HPDE6-E6E7 (cell line): ENCODE measurements around the gene EME1.
A peak's percentile ranks its signal among the peaks of the same experiment; 100 is the strongest.

Source experiments
- DNase-seq: peaks from one replicate; pipeline ENCODE4 v3.0.0; 2011; ENCODE audit warnings: missing footprints; ENCODE audit errors: extremely low spot score

Gene EME1

DNA sequence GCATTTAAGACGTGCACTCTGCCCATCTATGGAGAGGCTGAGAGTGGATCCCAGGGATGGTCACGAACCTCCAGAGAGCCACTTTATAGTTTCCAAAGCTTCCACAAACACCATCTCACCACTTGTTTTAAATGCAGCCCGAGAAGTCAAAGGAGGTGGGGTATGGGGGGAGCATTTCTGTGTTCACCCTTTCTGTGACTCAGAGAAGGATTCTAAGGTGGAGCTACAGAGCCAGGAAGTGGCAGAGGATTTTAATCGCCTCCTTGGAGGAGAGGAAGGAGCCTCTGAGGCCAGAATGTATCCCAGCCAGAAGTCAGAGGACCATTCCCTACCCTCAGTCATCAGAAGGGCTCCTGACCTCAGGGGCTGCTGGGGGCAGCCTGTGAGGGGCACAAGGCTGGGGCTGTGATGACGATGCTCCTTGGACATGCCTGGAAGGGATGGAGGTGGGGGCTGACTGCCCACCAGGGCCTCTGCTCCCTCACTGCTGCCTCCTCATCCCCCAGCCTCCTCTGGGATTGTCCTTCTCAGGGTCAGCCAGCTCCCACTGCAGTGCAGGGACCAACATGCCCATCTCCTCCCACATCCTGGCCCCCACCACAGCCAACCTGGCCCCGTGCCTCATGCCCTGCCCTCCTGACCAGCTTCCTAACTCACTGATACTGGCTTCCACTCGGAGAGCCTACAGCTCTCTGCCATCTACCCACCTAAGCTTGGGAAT, 24.3 kb upstream of the EME1 start:
- DNase-seq: no peak

DNA sequence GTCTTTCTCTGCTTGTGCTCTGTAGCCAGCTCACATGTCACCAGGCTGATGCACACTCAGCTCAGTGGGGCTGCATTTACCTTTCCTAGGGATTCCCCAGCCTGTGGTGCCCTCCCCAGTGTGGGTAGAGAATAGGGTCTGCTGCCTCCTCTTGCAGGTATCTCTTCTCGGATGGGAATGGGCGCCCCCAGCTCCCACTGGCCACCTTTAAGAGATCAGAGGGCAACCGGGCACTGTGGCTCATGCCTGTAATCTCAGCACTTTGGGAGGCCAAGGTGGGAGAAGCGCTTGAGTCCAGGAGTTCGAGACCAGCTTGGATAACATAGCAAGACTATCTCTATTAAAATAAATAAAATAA, 23.8 kb upstream of the EME1 start:
- DNase-seq: no peak

DNA sequence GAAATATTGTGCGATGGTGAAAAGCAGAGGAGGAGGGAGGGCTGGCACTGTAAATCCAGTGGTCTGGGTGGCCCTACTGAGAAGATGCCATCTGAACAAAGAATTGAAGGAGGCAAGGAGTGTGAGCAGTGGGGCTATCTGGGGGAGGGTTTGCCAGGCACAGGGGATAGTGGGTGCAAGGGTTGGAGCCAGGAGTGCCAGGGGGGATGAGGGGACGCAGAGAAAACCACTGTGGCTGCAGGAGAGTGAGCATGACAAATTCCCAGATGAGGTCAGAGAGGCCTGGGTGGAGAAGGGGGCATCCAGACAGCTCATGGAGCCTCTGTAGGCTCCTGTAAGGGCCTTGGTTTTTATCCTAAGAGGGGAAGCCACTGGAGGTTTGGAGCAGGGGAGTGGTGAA, 22.3 kb upstream of the EME1 start:
- no peak for DNase-seq

DNA sequence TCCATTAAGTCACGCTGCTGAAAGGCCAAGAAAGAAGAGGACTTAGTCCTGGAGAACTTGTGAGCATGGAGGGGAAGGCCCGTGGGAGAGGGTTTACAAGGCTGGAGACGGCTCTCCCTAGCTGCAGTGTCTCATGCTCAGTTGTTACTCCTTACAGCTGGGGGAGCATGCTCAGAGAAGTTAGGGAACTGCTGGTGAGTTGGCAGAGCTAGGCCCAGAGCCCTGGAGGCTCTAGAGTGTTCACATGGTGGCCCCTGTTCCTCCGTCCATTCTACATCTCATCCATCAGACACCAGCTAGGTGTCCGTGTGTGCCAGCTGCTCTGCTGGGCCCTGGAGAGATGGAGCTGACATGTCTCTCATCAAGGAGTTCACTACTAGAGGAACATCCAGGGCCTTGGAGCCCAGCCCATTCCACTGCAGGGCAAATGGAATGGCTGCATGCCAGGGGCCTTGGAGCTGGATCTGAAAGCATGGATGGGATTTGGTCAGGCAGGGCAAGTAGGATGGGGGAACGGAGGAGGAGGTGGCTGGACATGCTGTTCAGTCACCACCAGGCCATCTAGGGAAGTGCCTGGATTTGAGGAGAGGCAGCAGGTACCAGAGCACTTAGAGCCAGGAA, 20.8 kb upstream of the EME1 start:
- DNase-seq: no peak

DNA sequence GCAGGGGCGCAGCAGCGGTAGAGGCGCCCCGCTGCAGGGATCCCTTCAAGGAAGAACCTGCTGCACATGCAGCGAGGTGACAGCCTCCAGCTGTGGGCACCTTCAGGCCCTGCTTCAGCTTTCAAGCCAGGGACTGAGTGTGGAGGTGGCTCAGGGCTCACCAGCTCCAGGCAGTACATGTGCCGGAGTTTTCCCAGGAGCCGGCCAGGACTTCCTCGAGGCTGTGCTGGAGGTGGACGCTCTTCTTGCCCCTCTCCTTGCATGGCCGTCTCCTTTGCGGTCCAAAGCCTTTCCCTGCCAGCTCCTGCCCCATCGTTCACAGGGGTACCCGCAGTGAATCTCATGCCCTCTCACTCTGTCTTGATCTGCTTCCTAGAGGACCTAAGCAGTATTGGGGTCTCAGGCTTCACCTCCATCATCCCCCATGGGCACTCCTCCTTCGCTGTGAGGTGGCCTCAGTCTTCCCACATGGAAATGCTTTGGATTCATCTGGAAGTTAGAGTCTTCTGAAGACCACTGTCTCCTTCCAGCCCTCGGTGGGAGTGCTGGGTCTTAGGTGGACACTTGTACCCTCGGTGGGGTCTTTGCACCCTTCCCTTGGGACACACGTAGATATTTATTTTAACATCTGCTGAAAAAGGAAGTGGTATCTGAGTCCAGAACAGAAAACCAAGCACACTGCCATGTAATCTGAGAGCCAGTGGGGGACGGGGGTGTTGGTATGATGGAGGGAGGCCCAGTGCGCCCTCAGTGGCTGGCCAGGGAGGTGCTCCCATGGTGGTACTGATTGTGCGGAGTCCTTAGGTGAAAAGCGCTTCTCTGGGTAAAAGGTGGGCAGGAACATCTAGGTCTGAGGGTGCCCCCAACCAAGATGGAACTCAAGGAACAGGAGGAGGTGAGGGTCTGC, 20.1 kb upstream of the EME1 start:
- no peak for DNase-seq

DNA sequence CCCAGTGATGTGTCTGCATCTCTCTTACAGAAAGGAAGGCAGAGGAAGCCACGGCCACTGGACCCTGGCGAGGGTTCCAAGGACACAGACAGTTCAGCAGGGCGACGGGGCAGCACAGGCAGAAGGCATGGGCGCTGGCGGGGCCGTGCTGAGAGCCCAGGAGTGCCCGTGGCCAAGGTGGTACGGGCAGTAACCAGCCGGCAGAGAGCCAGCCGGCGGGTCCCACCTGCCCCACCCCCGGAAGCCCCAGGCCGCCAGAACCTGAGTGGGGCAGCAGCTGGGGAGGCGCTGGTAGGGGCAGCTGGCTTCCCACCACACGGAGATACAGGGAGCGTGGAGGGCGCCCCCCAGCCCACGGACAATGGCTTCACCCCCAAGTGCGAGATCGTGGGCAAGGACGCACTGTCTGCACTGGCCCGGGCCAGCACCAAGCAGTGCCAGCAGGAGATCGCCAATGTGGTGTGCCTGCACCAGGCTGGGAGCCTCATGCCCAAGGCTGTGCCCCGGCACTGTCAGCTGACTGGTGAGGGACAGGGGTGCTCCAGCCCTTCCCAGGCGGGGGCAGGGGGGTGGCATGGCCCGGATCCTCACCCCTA, 19.3 kb upstream of the EME1 start:
- DNase-seq: no peak

DNA sequence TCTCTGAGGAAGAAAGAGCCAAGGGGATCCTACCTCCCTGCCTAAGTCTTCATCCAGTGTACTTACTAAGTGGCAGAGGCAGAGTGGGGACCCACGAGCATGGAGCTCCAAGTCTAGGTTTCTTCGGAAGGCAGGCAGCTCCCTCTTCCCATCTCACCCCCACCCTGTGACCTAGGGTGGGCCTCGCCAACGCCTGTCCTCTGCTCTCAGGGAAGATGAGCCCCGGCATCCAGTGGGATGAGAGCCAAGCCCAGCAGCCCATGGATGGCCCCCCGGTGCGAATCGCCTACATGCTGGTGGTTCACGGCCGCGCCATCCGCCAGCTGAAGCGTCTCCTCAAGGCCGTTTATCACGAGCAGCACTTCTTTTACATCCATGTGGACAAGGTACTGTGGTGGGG, 18.8 kb upstream of the EME1 start:
- DNase-seq: no peak

DNA sequence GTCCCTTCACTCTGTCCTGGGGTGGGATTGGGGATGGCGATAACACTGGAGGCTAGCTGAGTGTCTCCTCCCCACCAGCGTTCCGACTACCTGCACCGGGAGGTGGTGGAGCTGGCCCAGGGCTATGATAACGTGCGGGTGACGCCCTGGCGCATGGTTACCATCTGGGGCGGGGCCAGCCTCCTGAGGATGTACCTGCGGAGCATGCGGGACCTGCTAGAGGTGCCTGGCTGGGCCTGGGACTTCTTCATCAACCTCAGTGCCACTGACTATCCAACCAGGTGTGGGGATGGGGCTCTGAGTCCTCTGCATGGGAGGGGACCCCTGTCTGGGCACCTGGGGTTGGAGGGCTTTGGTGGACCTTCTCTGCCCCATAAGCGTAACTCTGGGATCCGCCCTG, 18.3 kb upstream of the EME1 start:
- DNase-seq: no peak

DNA sequence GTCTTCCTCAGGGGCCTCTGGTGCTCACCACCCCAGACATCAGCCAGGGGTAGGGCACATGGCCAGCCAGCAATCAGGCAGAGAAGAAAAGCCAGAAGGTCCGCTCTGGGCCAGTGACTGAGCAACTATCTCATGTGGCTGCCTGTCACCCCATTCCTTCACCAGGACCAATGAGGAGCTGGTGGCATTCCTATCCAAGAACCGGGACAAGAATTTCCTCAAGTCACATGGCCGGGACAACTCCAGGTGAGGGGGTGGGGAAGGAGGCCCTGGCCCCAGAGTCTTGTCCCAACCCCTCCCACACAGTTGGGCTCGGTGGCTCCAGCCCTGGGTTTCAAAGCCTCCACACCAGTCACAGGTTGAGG, 17.7 kb upstream of the EME1 start:
- DNase-seq: no peak

DNA sequence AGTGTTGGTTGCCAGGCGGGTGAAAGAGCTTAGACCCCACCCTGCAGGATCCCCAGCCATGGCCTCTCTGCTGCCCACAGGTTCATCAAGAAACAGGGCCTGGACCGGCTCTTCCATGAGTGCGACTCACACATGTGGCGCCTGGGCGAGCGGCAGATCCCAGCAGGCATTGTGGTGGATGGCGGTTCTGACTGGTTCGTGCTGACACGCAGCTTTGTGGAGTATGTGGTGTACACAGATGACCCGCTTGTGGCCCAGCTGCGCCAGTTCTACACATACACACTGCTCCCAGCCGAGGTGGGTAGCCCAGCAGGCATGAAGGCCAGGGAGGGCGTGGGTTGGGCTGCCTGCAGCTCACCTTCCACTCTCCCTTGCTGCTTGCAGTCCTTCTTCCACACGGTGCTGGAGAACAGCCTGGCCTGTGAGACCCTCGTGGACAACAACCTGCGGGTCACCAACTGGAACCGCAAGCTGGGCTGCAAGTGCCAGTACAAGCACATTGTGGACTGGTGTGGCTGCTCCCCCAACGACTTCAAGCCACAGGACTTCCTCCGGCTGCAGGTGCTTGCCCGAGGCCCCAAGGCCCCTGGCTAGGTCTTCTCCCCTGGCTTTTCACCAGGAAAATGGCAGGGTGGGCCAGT, 17.2 kb upstream of the EME1 start:
- no peak for DNase-seq

DNA sequence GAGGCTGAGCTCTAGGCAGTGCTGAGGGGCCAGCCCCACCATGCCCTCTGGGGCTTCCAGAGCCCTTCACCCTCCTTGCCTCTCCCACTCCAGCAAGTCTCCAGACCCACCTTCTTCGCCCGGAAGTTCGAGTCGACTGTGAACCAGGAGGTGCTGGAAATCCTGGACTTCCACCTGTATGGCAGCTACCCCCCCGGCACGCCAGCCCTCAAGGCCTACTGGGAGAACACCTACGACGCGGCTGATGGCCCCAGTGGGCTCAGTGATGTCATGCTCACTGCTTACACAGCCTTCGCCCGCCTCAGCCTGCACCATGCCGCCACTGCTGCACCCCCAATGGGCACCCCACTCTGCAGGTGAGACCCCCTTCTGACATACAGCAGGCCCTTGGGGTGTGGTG, 16.6 kb upstream of the EME1 start:
- no peak for DNase-seq

DNA sequence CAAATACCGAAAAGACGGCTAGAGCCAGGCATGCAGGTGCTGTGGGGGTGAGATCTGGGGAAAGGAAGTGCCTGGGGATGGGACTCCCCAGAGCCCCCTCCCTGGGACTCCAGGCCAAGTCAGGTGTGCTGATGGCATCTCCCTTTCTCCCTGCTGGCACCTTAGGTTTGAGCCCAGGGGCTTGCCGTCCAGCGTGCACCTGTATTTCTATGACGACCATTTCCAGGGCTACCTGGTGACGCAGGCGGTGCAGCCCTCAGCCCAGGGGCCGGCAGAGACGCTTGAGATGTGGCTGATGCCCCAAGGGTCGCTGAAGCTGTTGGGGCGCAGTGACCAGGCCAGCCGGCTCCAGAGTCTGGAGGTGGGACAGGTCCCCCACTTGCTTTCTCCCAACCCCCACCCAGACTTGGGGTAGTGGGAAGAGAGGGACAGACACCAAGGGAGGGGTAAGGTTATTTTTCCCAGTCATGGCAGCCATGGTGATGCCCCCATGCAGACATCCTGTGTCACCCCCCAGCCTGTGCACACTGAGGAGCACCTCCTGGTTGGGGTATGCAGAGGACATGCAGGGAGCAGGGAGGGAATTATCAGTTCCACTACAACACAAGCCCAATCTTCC, 16.0 kb upstream of the EME1 start:
- DNase-seq: no peak

DNA sequence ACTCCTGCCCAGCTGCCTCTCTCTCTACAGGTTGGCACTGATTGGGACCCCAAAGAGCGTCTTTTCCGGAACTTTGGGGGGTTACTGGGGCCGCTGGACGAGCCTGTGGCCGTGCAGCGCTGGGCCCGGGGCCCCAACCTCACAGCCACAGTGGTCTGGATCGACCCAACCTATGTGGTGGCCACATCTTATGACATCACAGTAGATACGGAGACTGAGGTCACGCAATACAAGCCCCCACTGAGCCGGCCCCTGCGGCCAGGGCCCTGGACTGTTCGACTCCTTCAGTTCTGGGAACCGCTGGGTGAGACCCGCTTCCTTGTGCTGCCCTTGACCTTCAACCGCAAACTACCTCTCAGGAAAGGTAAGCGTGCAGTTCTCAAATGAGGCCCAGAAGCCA, 14.9 kb upstream of the EME1 start:
- no peak for DNase-seq

DNA sequence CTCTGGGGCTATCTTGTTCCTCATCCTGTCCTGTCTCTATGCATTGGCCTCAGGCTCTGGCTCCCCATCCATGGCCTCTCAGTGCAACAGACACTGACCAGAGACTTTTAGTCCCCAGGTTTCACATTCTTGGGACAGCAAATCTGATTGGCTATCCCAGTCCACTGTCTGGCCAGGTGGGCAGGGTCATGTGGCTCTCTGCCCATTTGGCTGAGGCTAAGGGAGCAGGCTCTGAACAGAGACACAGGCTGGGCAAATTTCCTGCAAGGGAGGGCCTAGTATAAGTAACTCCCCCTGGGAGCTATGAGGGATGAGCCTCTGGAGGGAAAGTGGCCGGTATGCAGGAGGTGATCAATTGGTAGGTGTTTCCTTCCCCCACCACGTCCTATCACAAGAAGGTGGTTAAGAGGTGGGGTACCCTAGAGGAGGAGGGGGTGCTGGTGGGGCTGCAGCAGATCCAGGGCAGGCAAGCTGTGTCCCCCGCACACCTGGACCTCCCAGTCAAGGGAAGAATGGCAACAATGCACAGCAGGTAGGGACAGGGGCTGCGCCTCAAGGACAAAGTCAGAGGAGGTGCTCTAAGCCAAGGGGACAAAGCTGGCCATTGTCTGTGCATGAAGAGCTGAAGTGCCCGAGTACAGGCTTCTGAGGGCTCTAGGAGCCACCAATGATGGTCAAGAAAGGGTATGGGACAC, 13.9 kb upstream of the EME1 start:
- DNase-seq: no peak

DNA sequence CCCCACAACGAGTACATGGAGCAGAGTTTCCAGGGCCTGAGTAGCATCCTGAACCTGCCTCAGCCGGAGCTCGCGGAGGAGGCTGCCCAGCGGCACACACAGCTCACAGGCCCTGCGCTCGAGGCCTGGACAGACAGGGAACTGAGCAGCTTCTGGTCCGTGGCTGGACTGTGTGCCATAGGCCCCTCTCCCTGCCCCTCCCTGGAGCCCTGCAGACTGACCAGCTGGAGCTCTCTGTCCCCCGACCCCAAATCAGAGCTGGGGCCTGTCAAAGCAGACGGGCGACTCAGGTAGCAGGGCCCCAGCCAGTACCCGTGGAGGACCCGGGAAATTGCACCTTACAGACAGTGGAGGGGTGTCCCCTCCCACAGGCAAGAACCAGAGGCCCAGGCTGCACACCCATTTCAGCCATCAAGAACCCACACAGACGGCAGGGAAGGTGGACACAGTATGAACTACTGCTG, 13.0 kb upstream of the EME1 start:
- no peak for DNase-seq

DNA sequence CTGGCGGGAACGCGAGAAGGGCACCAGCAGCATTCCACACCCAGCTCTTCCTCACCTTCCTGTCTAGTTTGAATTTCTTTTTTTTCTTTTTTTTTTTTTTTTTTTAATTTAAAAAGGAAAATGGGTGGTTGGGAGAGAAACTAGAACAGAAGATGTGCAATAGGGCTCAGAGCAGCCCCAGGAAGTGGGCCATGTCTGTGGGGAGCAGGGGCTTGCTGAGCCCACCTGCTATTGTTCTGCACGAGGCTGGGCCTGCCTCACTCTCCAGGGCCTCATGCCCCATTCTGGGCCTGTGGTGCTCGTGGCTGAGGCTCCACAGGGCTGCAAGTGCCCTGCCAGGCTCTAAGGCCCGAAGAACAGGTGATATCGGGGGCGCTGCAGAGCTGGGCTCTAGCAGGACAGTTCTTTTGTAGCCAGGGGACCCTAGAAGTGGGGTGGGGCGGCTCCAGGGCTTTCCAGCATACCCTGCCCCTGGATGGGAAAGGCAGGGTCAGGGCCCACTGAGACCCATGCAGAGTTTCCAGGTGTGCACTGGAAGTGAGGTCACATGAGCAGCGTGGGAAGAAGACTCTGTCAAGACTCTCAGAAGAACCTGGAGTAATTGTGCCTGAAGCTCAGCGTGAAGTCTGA, 12.4 kb upstream of the EME1 start:
- DNase-seq: no peak

DNA sequence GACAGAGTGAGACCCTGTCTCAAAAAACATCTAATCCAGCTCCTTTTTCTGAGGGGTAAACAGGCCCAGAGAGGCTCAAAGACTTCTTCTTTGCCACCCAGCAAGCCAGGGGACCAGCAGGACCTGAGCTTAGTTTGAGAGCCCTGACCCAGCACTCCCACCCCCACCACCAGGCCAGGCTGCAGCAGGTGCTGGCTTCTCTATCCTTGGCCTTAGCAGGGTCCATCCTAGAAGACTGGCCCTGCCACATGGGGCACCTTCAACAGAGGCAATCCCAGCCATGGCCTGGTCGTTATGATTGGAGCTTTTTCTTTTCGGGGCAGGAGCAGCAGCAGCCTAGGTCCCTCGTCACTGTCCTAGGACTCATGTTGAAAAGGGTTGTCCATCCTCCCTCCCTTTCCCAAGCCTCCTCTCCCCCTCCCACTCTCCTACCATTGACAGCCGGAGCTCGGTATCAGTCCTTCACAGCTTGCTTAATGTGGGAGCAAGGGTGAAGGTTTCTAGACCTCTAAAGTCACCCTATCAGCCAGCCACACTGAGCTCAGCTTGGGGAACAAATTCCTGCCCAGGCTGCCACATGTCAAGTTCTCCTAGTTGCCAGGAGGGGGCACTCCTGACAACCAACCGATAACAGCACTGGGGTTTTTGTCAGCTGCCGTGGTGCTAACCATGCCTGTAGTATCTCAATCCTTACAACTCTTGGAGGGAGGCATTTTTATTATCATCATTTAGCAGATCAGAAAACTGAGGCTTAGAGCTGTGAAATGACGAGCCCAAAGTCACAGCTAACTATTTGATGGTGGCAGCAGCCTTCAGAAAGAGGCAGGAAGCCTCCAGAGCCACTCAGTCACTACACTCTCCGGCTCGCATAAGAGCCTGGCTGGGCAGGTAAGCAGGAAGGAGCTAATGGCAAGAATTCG, 11.2 kb upstream of the EME1 start:
- peak; percentile 72 for DNase-seq

DNA sequence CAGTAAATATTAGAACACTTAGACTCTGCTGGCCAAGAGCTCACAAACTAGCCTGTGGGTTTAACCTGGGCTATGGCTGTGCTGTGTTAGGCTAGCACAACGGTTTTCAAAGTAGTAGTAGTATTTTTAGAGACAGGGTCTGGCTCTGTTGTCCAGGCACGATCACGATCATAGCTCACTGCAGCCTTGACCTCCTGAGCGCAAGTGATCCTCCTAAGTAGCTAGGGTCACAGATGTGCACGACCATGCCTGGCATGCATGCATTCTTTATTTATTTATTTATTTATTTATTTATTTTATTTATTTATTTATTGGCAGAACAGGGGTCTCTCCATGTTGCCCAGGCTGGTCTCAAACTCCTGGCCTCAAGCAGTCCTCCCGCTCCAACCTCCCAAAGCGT, 10.4 kb upstream of the EME1 start:
- DNase-seq: no peak
